MCF 10A (cell line): ENCODE measurements around the gene SLC25A34. TPM values are rescaled to one million over a fixed set of nuclear protein-coding genes. Genes with fewer than 3 reads are reported as not detected.

Experiments
- BruUV-seq: library from RNA; stranded (reverse); fragments of 400-500 nt; replicated peaks from 2 replicates; lab custom pipeline; 2021; lab: Mats Ljungman, UMichigan
- CTCF ChIA-PET: fragments of 300-600 bp; sonication (Branson Sonifier 250); formaldehyde crosslinking; extraction: SDS; loops from one replicate; lab custom pipeline; 2021; ENCODE audit warnings: antibody characterized with exemption, inconsistent platforms; lab: Yijun Ruan, JAX
- POLR2A ChIA-PET: fragments of 300-600, 350-650 bp; sonication (Branson Sonifier 250); formaldehyde crosslinking; extraction: SDS; loops from one replicate; lab custom pipeline; 2020; ENCODE audit warnings: antibody characterized with exemption, inconsistent platforms; lab: Yijun Ruan, JAX
- DNase-seq: peaks from one replicate; pipeline ENCODE4 v3.0.0-alpha.2; 2018; ENCODE audit not compliant: unreplicated experiment
- H3K27ac Mint-ChIP-seq: one replicate; pipeline ENCODE4 v1.8.0; 2022; ENCODE audit warnings: mild to moderate bottlenecking, low read depth, mixed read lengths; ENCODE audit not compliant: unreplicated experiment
- H3K27me3 Mint-ChIP-seq: one replicate; pipeline ENCODE4 v1.8.0; 2022; ENCODE audit warnings: mixed read lengths; ENCODE audit not compliant: insufficient read depth, unreplicated experiment
- H3K36me3 Mint-ChIP-seq: one replicate; pipeline ENCODE4 v1.8.0; 2022; ENCODE audit warnings: mild to moderate bottlenecking, moderate library complexity, mixed read lengths; ENCODE audit not compliant: insufficient read depth, unreplicated experiment
- H3K4me1 Mint-ChIP-seq: one replicate; pipeline ENCODE4 v1.8.0; 2022; ENCODE audit warnings: mixed read lengths; ENCODE audit not compliant: insufficient read depth, unreplicated experiment
- H3K4me3 Mint-ChIP-seq: one replicate; pipeline ENCODE4 v1.8.0; 2022; ENCODE audit warnings: mild to moderate bottlenecking, moderate library complexity, mixed read lengths; ENCODE audit not compliant: unreplicated experiment
- H3K9me3 Mint-ChIP-seq: one replicate; pipeline ENCODE4 v1.8.0; 2022; ENCODE audit warnings: mixed read lengths; ENCODE audit not compliant: unreplicated experiment
- CTCF ChIP-seq: fragments of 200-600 bp; IDR thresholded peaks from one replicate; pipeline ENCODE4 v1.8.0; 2022; ENCODE audit warnings: antibody characterized with exemption, mild to moderate bottlenecking; ENCODE audit not compliant: unreplicated experiment
- intact Hi-C: fragments of 100-400 bp; cut with micrococcal nuclease; formaldehyde crosslinking; loops from 2 replicates; pipeline ENCODE4 v1.14.1; 2022
- total RNA-seq: library from RNA; stranded (reverse); gene quantifications from 2 replicates; pipeline ENCODE4 v1.2.3, GENCODE V29; 2022

The SLC25A34 gene
- total RNA-seq, 1 experiment from 2014 or later, result 0.79 TPM

- Mint-ChIP-seq H3K9me3 (no peaks in the 10 kb centered on the region), H3K27ac (no peak overlapping the region), H3K4me1 (no peaks in the 10 kb centered on the region), H3K27me3 (no peaks in the 10 kb centered on the region), H3K4me3 (no peak overlapping the region), H3K36me3 (peaks cover 26% of the 10 kb centered on the region)
- intact Hi-C loops, result no loop called here
- DNase-seq, result no peak
- ChIA-PET POLR2A (no interaction called here), CTCF (no interaction called here)
- BruUV-seq, result no TSS peak
- no peak for TF ChIP-seq CTCF
Measured at GRCh38 chr1:15734296-15734695, 1.8 kb upstream of the SLC25A34 start.

- BruUV-seq, result no TSS peak
- H3K27me3 Mint-ChIP-seq, result no peaks in the 10 kb centered on the region
- no peak for TF ChIP-seq CTCF
- no peaks in the 10 kb centered on the region for H3K4me1 Mint-ChIP-seq
- DNase-seq, result no peak
- no peaks in the 10 kb centered on the region for H3K9me3 Mint-ChIP-seq
- H3K27ac Mint-ChIP-seq, result no peak overlapping the region
- no peak overlapping the region for H3K4me3 Mint-ChIP-seq
- intact Hi-C loops, result no loop called here
- H3K36me3 Mint-ChIP-seq, result peaks cover 24% of the 10 kb centered on the region
- ChIA-PET CTCF (interaction anchor here (0.6 kb wide), 1 partner anchor 9 kb away, joined by 3 read pairs; no protein-coding TSS in a partner anchor), POLR2A (no interaction called here)
Measured at GRCh38 chr1:15734901-15735300, 1.2 kb upstream of the SLC25A34 start.

DNA sequence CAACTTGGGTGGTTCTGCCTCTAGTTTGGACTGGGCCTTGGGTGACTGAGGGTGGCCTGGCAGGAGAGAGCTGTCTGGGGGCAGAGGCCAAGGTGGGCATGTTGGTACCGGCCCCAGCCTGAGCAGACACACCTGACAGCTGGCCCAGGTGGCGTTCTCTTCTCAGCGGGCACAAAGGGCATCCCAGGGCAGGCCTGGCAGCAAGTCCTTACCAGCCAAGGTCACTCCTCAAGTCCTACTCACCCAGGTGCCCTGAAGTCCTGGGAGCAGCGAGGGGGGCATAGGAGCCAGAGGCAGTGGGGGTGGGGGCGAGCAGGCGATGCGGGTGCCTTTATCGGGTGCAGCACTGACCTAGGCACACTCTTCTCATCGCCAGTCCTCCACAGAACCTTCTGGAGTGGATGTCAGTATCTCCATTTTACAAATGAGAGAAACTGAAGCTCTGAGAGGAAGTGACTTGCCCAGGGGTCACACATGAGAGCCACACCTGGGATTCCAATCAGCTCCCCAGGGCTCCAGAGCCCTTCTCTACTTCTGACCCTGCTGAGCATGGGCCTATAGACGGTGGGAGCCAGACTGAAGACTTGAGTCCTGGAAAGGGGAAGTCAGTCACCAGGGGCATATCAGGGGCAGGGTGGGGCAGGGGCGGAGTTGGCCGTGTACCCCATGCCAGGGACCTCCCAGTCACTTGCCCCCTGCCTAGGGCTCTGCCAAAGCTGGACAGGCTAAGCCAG is 587 bp upstream of the SLC25A34 start:
- intact Hi-C loops, result no loop called here
- peaks cover 24% of the 10 kb centered on the region for H3K36me3 Mint-ChIP-seq
- no TSS peak for BruUV-seq
- TF ChIP-seq CTCF, result no peak
- no peaks in the 10 kb centered on the region for H3K9me3 Mint-ChIP-seq
- H3K27me3 Mint-ChIP-seq, result no peaks in the 10 kb centered on the region
- ChIA-PET POLR2A (interaction anchor here (1.4 kb wide), 1 partner anchor 55 kb away, joined by 3 read pairs; no protein-coding TSS in a partner anchor), CTCF (interaction anchor here (0.6 kb wide), 2 partner anchors 9 to 596 kb away, joined by 3 read pairs; no protein-coding TSS in a partner anchor)
- no peak overlapping the region for H3K4me3 Mint-ChIP-seq
- no peak overlapping the region for H3K27ac Mint-ChIP-seq
- H3K4me1 Mint-ChIP-seq, result no peaks in the 10 kb centered on the region
- DNase-seq, result no peak

DNA sequence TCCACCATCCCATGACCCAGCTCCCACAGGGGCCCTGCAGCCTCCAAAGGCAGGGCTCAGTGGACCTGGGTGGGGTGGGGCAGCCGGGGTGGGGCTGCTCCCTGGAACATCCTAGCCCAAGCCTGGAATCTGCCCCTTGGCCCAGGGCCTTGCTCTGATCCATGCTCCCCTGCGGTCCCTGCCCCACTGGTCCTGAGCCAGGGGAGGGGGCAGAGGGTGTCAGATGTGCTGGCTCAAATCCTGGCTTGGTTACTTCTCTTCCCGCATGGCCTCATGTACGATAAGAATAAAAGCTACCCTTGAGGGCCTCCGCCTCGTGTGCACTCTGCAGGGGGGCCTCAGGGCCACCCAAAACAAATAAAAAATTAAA is 819 bp downstream of the SLC25A34 start:
- Mint-ChIP-seq H3K4me1 (peaks cover 7% of the 10 kb centered on the region), H3K9me3 (no peaks in the 10 kb centered on the region), H3K27me3 (no peaks in the 10 kb centered on the region), H3K36me3 (peaks cover 17% of the 10 kb centered on the region), H3K4me3 (no peak overlapping the region), H3K27ac (no peak overlapping the region)
- no peak for TF ChIP-seq CTCF
- no peak for DNase-seq
- POLR2A ChIA-PET, result interaction anchor here (0.8 to 1.4 kb wide), 3 partner anchors 56 to 119 kb away, joined by 3 to 5 read pairs (median 3); no protein-coding TSS in a partner anchor
- CTCF ChIA-PET, result interaction anchor here (0.6 to 0.7 kb wide), 2 partner anchors 41 to 320 kb away, joined by 3 read pairs; no protein-coding TSS in a partner anchor
- intact Hi-C loops, result no loop called here
- no TSS peak for BruUV-seq
